ENCODE results near the gene PNMA1.

- TF ChIP-seq GATA2 (IDR thresholded peaks at IDR 0.05; ENCODE audit: low read depth, low read length) = no peak
- TF ChIP-seq GATA3 (IDR thresholded peaks at IDR 0.05; ENCODE audit: low read depth, low read length) = no peak
Measured at GRCh38 chr14:73666583-73666982, 47.6 kb downstream of the PNMA1 start.
